KMS-11 (cell line): Measurements from ENCODE around the gene SNPH.

Experiments used
- H2AFZ ChIP-seq: fragments of 200-600 bp; sonication (generic); 2 replicates; pipeline ENCODE4 v1.6.1; 2016; ENCODE audit warnings: antibody characterized with exemption, mixed run types, low read depth
- H3K27ac ChIP-seq: fragments of 200-600 bp; sonication (generic); 2 replicates; pipeline ENCODE4 v1.6.1; 2016; ENCODE audit warnings: mild to moderate bottlenecking, mixed run types
- H3K27me3 ChIP-seq: fragments of 200-600 bp; sonication (generic); 2 replicates; pipeline ENCODE4 v1.6.1; 2017; ENCODE audit warnings: mild to moderate bottlenecking, low read depth, mixed run types, moderate library complexity; ENCODE audit not compliant: insufficient read depth
- H3K36me3 ChIP-seq: fragments of 200-600 bp; sonication (generic); 2 replicates; pipeline ENCODE4 v1.6.1; 2017; ENCODE audit warnings: mild to moderate bottlenecking, mixed run types; ENCODE audit not compliant: insufficient read depth
- H3K4me1 ChIP-seq: fragments of 200-600 bp; sonication (generic); 2 replicates; pipeline ENCODE4 v1.6.1; 2016; ENCODE audit warnings: mild to moderate bottlenecking, low read depth, mixed run types; ENCODE audit not compliant: poor library complexity, severe bottlenecking
- H3K4me2 ChIP-seq: fragments of 200-600 bp; sonication (generic); 2 replicates; pipeline ENCODE4 v1.7.0; 2016; ENCODE audit warnings: mild to moderate bottlenecking, mixed run types
- H3K4me3 ChIP-seq: fragments of 200-600 bp; sonication (generic); IDR thresholded peaks from 2 replicates; pipeline ENCODE4 v1.6.1; 2017; ENCODE audit warnings: low read depth, low read length, mixed read lengths; ENCODE audit not compliant: insufficient read depth
- H3K79me2 ChIP-seq: fragments of 200-600 bp; sonication (generic); 2 replicates; pipeline ENCODE4 v1.6.1; 2016; ENCODE audit warnings: low read depth, mixed run types; ENCODE audit not compliant: insufficient read depth
- H3K9ac ChIP-seq: fragments of 200-600 bp; sonication (generic); 2 replicates; pipeline ENCODE4 v1.6.1; 2016; ENCODE audit warnings: mild to moderate bottlenecking, mixed run types
- H4K20me1 ChIP-seq: fragments of 200-600 bp; sonication (generic); 2 replicates; pipeline ENCODE4 v1.6.1; 2016; ENCODE audit warnings: mild to moderate bottlenecking, mixed run types; ENCODE audit not compliant: insufficient read depth
- CTCF ChIP-seq: fragments of 200-600 bp; sonication (generic); conservative IDR thresholded peaks from 2 replicates; pipeline ENCODE4 v1.6.1; 2017; ENCODE audit warnings: low read depth, mild to moderate bottlenecking, antibody characterized with exemption, low read length, moderate library complexity, mixed read lengths

The SNPH gene

GRCh38 chr20:1293641-1294379, 27.7 kb downstream of the SNPH start:
- no peak overlapping the region for H3K4me2 ChIP-seq
- no peaks in the 10 kb centered on the region for H3K79me2 ChIP-seq
- no peak for TF ChIP-seq CTCF
- H3K9ac ChIP-seq = no peak overlapping the region
- H3K27ac ChIP-seq = no peak overlapping the region
- H3K4me1 ChIP-seq = no peaks in the 10 kb centered on the region
- H3K36me3 ChIP-seq = no peaks in the 10 kb centered on the region
- no peak overlapping the region for H3K4me3 ChIP-seq
- no peaks in the 10 kb centered on the region for H3K27me3 ChIP-seq
- H4K20me1 ChIP-seq = no peaks in the 10 kb centered on the region
- no peak overlapping the region for H2AFZ ChIP-seq

GRCh38 chr20:1294497-1294896, 28.4 kb downstream of the SNPH start:
- Histone ChIP-seq H3K4me2 (no peak overlapping the region), H3K79me2 (no peaks in the 10 kb centered on the region), H3K27me3 (no peaks in the 10 kb centered on the region), H4K20me1 (no peaks in the 10 kb centered on the region), H3K36me3 (no peaks in the 10 kb centered on the region), H3K4me3 (no peak overlapping the region), H2AFZ (no peak overlapping the region), H3K4me1 (no peaks in the 10 kb centered on the region), H3K9ac (no peak overlapping the region), H3K27ac (no peak overlapping the region)
- TF ChIP-seq CTCF = no peak

GRCh38 chr20:1295276-1295930, 29.3 kb downstream of the SNPH start:
- no peak overlapping the region for H3K4me2 ChIP-seq
- H3K79me2 ChIP-seq = no peaks in the 10 kb centered on the region
- no peaks in the 10 kb centered on the region for H3K36me3 ChIP-seq
- no peak overlapping the region for H3K4me3 ChIP-seq
- TF ChIP-seq CTCF = no peak
- H4K20me1 ChIP-seq = no peaks in the 10 kb centered on the region
- H3K27ac ChIP-seq = no peak overlapping the region
- H3K27me3 ChIP-seq = no peaks in the 10 kb centered on the region
- no peak overlapping the region for H3K9ac ChIP-seq
- H2AFZ ChIP-seq = no peak overlapping the region
- H3K4me1 ChIP-seq = no peaks in the 10 kb centered on the region

GRCh38 chr20:1296117-1296610, 30.1 kb downstream of the SNPH start:
- no peak for TF ChIP-seq CTCF
- Histone ChIP-seq H3K4me1 (no peaks in the 10 kb centered on the region), H4K20me1 (no peaks in the 10 kb centered on the region), H2AFZ (no peak overlapping the region), H3K9ac (no peak overlapping the region), H3K79me2 (no peaks in the 10 kb centered on the region), H3K27me3 (no peaks in the 10 kb centered on the region), H3K4me2 (no peak overlapping the region), H3K4me3 (no peak overlapping the region), H3K36me3 (no peaks in the 10 kb centered on the region), H3K27ac (no peak overlapping the region)
